ENCODE results near the gene ACACA.

ACACA gene

DNA sequence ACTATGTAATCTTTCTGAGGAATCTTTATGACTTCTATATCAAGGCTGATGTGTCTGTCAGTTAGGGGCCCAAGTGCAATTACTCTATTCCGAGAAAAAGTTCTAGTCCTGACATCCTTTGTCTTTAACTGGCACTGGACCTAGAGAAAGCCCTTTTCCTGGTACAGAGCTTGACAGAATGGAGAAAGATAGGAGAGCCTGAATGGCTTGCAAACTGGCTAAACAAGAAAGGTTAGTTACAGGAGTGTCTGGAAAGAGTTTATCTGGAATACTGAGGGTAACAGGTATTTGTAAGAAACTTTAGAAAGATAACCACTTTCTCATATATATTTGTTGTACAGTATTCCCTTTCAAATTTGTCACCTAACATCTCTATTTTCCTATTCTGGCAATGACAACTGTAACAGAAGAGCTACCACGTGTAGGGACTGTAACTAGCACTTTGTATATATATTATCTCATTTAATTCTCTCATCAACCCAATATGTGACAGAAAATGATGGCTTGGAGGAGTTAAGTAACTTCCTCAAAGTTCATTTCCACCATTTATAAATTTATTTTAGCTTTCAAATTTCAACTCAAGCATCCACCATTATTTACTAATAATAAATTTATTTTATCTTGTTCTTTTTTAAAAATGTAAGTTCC, 128.3 kb downstream of the ACACA start:
- no peaks in the 10 kb centered on the region for H3K79me2 ChIP-seq (ENCODE audit: low read length)
- H3K9me2 ChIP-seq (replicated peaks; ENCODE audit: insufficient read depth, low read length) = no peaks in the 10 kb centered on the region
- peaks cover 4% of the 10 kb centered on the region; the same call in 1 of the 2 replicates for H3K36me3 ChIP-seq (replicated peaks; ENCODE audit: insufficient read depth, low read length)
- H3K4me3 ChIP-seq (ENCODE audit: low read length) = no peak overlapping the region
- no peak overlapping the region for H3K27ac ChIP-seq (ENCODE audit: low read length)
- H3K9me3 ChIP-seq (replicated peaks; ENCODE audit: insufficient read depth, low read length) = no peaks in the 10 kb centered on the region
- no peak for DNase-seq
- no peak overlapping the region for H3K9ac ChIP-seq (ENCODE audit: low read length)
- H3K27me3 ChIP-seq (replicated peaks; ENCODE audit: insufficient read depth, low read length) = no peaks in the 10 kb centered on the region
- no peaks in the 10 kb centered on the region for H4K20me1 ChIP-seq (ENCODE audit: insufficient read depth, low read length)
- TF ChIP-seq EZH2 (optimal IDR thresholded peaks at IDR 0.05; ENCODE audit: low read depth, low read length) (no peak), EZH2phosphoT487 (IDR thresholded peaks at IDR 0.05; ENCODE audit: low read length) (no peak)
- TF ChIP-seq, protein P1, sequence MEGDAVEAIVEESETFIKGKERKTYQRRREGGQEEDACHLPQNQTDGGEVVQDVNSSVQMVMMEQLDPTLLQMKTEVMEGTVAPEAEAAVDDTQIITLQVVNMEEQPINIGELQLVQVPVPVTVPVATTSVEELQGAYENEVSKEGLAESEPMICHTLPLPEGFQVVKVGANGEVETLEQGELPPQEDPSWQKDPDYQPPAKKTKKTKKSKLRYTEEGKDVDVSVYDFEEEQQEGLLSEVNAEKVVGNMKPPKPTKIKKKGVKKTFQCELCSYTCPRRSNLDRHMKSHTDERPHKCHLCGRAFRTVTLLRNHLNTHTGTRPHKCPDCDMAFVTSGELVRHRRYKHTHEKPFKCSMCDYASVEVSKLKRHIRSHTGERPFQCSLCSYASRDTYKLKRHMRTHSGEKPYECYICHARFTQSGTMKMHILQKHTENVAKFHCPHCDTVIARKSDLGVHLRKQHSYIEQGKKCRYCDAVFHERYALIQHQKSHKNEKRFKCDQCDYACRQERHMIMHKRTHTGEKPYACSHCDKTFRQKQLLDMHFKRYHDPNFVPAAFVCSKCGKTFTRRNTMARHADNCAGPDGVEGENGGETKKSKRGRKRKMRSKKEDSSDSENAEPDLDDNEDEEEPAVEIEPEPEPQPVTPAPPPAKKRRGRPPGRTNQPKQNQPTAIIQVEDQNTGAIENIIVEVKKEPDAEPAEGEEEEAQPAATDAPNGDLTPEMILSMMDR (IDR thresholded peaks at IDR 0.05; ENCODE audit: low read length) = no peak
- no peak overlapping the region for H2AFZ ChIP-seq (ENCODE audit: low read length)
- H3K4me1 ChIP-seq (ENCODE audit: low read length) = no peaks in the 10 kb centered on the region
- no peak overlapping the region for H3K4me2 ChIP-seq (ENCODE audit: low read depth, low read length)
- no peaks in the 10 kb centered on the region for H3F3A ChIP-seq (ENCODE audit: insufficient read depth, low read length)

DNA sequence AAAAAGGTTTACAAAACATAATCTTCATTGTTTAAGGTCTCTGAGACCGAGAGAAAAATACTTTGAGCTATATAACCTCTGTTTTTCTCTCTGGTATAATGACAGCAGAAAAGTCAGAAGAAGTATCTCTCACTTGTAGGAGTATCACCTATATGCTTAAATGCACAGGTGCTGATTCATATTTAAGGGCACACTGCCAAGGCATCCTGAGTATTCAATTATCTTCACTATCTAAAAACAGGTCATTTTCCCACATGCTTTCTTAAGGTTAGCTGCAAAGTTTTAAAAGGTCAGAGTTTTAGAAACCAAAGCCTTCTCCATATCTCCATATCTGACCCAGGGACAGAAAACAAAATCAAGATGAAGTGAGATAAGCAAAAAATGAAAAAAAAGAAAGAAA, 130.2 kb downstream of the ACACA start:
- Histone ChIP-seq H4K20me1 (ENCODE audit: insufficient read depth, low read length) (no peaks in the 10 kb centered on the region), H3K4me1 (ENCODE audit: low read length) (no peaks in the 10 kb centered on the region), H3K9me3 (replicated peaks; ENCODE audit: insufficient read depth, low read length) (no peaks in the 10 kb centered on the region), H3K4me2 (ENCODE audit: low read depth, low read length) (no peak overlapping the region), H2AFZ (ENCODE audit: low read length) (no peak overlapping the region), H3K9me2 (replicated peaks; ENCODE audit: insufficient read depth, low read length) (no peaks in the 10 kb centered on the region), H3K4me3 (ENCODE audit: low read length) (no peak overlapping the region), H3K27ac (ENCODE audit: low read length) (no peak overlapping the region), H3K36me3 (replicated peaks; ENCODE audit: insufficient read depth, low read length) (peaks cover 4% of the 10 kb centered on the region; the same call in 1 of the 2 replicates), H3K9ac (ENCODE audit: low read length) (no peak overlapping the region), H3K79me2 (ENCODE audit: low read length) (no peaks in the 10 kb centered on the region), H3K27me3 (replicated peaks; ENCODE audit: insufficient read depth, low read length) (no peaks in the 10 kb centered on the region), H3F3A (ENCODE audit: insufficient read depth, low read length) (no peaks in the 10 kb centered on the region)
- no peak for TF ChIP-seq EZH2phosphoT487 (IDR thresholded peaks at IDR 0.05; ENCODE audit: low read length)
- no peak for TF ChIP-seq EZH2 (optimal IDR thresholded peaks at IDR 0.05; ENCODE audit: low read depth, low read length)
- TF ChIP-seq, protein P1 (IDR thresholded peaks at IDR 0.05; ENCODE audit: low read length) = no peak
- no peak for DNase-seq

DNA sequence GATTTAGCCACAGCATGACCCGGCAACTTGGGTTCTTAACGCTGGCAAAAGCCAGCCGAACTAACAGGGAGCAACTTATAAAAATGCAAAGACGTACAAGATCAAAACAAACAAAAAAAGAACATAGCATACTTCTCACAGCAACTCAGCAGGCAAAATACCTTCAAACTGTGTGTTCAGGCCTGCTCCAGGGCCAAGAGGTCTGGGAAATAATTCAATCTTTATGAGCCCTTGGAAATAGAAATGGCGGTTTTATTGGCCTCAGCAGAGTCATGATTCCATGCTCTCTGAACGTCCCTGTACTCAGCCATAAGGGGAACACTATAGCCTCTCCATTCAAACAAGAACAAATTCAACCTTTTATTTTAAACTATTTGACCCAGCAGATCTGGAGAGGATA, 132.2 kb downstream of the ACACA start:
- Histone ChIP-seq H3K4me3 (ENCODE audit: low read length) (no peak overlapping the region), H3K9me3 (replicated peaks; ENCODE audit: insufficient read depth, low read length) (no peaks in the 10 kb centered on the region), H2AFZ (ENCODE audit: low read length) (no peak overlapping the region), H3K4me2 (ENCODE audit: low read depth, low read length) (no peak overlapping the region), H4K20me1 (ENCODE audit: insufficient read depth, low read length) (no peaks in the 10 kb centered on the region), H3K27me3 (replicated peaks; ENCODE audit: insufficient read depth, low read length) (no peaks in the 10 kb centered on the region), H3K36me3 (replicated peaks; ENCODE audit: insufficient read depth, low read length) (peaks cover 6% of the 10 kb centered on the region; the same call in 1 of the 2 replicates), H3K27ac (ENCODE audit: low read length) (no peak overlapping the region), H3K9me2 (replicated peaks; ENCODE audit: insufficient read depth, low read length) (no peaks in the 10 kb centered on the region), H3K9ac (ENCODE audit: low read length) (no peak overlapping the region), H3K4me1 (ENCODE audit: low read length) (no peaks in the 10 kb centered on the region), H3K79me2 (ENCODE audit: low read length) (no peaks in the 10 kb centered on the region), H3F3A (ENCODE audit: insufficient read depth, low read length) (no peaks in the 10 kb centered on the region)
- no peak for DNase-seq
- TF ChIP-seq, protein P1 (IDR thresholded peaks at IDR 0.05; ENCODE audit: low read length) = no peak
- TF ChIP-seq EZH2phosphoT487 (IDR thresholded peaks at IDR 0.05; ENCODE audit: low read length) (no peak), EZH2 (optimal IDR thresholded peaks at IDR 0.05; ENCODE audit: low read depth, low read length) (no peak)

Measured in MM.1S (cell line).